DMS53 treated with DMSO at 0.1 percent for 48 hours (cell line): ENCODE measurements around the gene CDC42BPG.

ENCODE experiments used
- DNase-seq: peaks from one replicate; lab custom pipeline; 2025; ENCODE audit not compliant: unreplicated experiment; lab: John Stamatoyannopoulos, UW

CDC42BPG gene, protein sequence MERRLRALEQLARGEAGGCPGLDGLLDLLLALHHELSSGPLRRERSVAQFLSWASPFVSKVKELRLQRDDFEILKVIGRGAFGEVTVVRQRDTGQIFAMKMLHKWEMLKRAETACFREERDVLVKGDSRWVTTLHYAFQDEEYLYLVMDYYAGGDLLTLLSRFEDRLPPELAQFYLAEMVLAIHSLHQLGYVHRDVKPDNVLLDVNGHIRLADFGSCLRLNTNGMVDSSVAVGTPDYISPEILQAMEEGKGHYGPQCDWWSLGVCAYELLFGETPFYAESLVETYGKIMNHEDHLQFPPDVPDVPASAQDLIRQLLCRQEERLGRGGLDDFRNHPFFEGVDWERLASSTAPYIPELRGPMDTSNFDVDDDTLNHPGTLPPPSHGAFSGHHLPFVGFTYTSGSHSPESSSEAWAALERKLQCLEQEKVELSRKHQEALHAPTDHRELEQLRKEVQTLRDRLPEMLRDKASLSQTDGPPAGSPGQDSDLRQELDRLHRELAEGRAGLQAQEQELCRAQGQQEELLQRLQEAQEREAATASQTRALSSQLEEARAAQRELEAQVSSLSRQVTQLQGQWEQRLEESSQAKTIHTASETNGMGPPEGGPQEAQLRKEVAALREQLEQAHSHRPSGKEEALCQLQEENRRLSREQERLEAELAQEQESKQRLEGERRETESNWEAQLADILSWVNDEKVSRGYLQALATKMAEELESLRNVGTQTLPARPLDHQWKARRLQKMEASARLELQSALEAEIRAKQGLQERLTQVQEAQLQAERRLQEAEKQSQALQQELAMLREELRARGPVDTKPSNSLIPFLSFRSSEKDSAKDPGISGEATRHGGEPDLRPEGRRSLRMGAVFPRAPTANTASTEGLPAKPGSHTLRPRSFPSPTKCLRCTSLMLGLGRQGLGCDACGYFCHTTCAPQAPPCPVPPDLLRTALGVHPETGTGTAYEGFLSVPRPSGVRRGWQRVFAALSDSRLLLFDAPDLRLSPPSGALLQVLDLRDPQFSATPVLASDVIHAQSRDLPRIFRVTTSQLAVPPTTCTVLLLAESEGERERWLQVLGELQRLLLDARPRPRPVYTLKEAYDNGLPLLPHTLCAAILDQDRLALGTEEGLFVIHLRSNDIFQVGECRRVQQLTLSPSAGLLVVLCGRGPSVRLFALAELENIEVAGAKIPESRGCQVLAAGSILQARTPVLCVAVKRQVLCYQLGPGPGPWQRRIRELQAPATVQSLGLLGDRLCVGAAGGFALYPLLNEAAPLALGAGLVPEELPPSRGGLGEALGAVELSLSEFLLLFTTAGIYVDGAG (N-terminal part only)

DNA sequence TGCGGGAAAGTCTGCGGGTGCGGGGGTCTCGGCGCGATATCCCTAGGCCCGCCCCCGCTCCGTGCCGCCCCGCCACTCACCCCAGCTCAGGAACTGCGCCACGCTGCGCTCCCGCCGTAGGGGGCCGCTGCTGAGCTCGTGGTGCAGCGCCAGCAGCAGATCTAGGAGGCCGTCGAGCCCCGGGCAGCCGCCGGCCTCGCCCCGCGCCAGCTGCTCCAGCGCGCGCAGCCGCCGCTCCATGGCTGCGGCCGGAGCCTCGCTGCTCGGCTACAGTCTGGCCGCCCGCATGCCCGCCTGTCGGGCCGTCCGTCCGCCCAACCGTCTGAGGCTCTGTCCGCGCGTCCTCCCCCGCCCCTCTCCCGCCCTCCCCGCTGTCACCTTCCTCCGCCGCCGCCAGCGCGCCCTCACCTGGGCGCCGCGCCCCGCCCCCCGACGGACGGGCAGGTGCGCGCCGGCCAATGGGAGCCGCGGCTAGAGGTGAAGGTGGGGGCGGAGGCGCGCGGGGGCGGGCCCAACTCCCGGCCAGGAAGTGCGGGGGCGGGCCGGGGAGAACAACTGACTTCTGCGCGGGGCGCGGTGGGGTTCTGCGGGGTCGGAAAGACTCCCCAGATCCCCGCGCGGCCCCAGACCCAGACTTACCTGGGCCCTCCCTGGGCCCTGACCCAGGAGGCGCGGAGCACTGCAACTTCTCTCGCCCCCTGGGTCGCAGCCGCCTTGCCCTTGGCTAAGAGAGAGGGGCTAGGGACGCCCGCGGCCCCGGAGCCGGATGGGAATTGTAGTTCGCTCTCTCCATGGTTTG lies at the start of gene CDC42BPG:
Gene CDC42BPG, minus strand, starts transcription at position 324 of the 799 bp plus-strand sequence. Its CDS starts 84 bp downstream, at position 240.
- DNase-seq, result peak; percentile 87

DNA sequence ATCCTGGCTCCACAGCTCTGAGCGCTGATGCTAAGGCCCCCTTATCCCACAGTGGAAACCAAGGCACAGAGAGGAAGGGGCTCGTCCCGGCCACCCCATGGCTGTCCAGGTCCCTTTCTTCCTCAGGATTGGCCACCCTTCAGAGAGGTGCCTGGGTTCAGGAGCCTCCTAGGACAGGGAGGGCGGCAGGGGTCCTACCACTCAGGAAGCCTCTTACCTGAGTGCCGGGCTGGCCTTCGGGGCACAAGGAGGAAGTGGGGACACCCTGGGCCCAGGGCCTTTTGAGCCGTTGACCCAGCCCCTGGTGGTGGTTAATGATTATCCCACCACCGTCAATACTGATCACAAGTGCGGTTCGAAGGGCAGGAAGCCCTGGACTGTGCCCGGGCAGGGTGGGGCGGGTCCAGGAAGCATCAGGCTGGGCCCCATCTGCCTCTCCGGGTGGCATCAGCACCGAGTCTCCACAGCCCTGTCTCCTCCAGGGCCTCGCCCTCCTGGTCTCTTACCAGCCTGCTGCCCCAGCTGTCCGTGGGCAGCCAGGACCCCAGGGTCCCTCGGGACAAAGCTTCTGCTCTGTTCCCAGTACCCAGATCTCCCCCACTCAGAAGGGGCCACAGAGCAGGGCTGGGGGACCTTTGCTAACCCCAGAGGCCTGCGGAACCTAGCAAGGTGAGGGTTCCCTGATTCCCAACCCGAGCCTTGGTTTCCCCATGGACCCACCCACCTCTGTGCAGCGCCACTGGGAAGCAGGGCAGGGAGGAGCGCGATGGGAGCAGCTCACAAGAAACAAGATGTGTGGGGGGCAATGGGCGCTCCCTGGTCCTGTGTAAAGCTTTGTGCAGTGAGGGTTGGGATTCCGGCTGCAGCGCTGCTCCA lies 49.0 kb upstream of the CDC42BPG start:
- DNase-seq, result peak; percentile 70

DNA sequence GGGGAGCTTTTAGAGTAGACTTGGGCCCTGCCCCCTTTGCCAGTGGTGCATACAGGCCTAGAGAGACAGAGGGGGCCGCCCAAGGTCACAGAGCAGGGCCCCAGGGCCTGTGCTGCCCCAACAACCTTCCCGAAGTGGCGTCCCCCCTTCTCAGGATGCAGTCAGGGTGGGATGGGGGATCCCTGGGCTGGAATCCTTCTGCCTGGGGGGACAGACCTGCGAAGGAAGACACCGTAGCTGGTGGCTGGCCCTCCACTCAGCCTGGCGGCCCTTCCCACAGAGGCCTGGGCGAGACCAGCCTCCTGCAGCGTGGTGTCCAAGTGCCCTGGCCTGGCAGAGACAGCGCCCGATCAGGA lies 48.4 kb upstream of the CDC42BPG start:
- no peak for DNase-seq

DNA sequence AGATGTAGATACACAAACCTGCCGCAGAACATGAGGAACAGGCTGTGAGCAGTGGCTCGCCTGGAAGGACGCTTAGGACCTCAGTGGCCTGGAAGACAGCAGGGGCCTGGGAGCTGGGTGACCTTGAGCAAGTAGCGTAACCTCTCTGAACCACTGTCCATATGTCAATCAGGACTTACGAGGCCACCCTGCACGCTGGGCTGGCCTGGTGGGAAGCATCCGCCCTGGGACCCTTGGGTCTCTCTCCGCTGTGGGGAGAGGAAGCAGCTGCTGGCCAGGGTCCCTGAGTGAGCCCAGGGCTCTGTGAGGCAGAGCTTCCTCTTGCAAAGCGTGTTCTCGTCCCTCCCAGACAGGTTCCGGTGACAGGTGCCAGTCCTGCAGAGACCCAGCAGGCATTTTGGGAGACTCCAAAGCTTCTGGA lies 48.0 kb upstream of the CDC42BPG start:
- DNase-seq, result no peak

DNA sequence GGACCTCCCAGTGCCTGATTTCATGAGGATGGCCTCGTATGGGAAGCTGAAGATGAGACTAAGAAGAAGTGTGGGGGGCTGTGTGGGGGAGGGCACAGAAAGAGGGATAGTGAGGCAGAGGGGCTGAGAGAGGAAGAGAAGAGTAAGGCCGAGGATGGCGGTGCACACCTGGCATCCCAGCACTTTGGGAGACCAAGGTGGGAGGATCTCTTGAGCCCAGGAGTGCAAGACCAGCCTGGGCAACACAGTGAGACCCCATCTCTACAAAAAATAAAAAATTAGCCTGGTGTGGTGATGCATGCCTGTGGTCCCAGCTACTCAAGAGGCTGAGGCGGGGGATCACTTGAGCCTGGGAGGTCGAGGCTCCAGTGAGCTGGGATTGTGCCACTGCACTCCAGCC lies 47.4 kb upstream of the CDC42BPG start:
- DNase-seq, result no peak

DNA sequence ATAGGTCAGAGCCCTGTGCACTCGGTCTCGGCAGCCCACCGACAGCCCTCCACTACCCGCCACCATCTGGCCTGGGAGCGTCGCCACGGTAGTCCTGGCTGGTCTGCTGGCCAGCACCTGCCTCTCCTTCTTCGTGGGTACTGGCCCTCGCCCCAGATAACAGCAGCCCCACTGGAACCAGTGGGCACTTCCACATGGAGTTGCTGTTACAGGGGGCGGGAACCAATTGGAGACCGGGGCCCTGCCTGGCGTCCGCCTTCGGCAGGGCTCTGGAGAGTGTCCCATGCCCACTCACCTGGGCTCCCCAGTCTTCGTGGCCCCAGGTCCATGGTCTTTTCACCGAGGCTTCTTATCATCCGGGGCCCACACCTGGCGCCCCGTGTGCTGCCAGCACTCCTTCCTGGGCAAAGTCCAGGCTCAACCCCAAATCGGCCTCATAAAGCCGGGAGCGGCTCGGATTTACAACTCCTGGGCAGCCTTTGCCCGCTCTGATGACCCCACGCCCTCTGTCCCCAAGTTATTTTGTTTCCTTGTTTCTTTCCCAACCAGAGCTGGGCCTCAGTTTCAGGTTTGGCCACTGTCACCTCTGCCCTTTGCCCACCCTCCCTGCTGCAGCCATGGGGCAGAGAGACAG lies 46.9 kb upstream of the CDC42BPG start:
- no peak for DNase-seq

DNA sequence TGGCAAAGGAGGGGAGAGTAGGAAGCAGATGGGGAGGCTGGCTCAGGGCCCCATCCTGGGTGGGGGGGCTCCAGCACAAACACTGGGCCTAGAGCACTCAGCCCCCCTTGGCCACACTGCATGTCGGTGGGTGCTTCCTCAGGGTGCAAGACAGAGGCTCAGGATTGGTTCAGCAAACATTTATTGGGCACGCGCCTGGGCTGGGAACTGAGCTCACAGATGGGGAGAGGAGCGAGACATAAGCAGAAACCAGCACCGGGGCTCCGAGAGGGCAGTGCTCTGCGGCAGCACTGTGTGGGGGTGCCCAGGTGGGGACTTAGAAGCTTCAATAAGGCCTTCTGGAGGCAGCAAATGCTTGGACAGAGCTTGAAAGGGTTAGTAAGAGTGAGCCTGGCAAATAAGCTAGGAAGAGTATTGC lies 46.1 kb upstream of the CDC42BPG start:
- DNase-seq, result no peak

DNA sequence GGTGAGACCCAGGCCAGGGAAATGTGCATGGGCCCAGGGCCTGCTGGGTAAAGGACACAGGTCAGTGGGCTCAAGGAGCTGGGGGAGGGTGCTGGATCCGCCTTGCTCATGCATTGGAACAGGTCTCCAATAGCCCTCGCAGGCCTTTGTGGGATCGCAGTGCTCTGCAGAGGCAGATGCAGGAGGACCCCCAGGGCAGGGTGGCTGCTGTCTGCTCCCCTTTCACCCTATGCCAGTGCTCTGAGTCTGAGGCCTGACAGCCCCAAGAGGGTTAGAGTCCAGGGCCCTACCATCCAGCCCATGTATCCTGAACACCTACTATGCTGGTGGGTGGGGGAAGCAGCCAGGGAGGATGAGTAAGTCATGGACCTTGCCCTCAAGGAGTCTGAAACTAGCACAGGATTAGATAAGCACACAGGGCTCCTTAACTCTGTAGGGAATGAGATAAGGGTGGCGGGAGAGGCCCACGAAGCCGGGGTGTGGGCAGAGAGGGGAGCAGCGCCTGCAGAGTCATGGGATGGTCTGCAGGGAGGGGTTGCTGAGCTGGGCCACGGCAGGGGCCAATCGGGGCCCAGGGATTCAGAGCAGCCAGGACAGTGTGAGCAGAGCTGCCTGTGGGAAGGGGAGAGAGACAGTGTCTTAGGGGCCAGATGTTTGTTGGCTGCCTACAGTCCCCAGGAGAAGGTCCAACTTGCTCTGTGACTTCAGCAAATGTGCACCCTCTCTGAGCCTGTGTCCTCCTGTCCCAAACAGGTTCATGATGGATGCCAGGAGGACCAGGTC lies 44.5 kb upstream of the CDC42BPG start:
- DNase-seq, result no peak

DNA sequence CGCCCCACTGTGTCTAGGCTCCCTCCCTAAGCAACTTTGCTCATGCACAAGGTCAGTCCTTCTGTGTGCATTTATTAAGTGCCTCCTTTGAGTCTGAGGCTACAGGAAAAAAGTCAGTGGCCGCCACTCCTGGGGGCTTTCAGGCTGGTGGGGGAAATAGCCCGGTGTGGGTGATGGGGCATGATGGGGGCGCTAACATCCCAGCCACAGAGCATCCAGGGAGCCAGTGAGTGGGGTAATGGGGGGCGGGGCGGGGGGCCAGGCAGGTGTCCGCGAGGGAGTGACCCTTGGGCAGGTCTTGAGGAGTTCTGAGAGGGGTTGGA lies 43.9 kb upstream of the CDC42BPG start:
- DNase-seq, result no peak

DNA sequence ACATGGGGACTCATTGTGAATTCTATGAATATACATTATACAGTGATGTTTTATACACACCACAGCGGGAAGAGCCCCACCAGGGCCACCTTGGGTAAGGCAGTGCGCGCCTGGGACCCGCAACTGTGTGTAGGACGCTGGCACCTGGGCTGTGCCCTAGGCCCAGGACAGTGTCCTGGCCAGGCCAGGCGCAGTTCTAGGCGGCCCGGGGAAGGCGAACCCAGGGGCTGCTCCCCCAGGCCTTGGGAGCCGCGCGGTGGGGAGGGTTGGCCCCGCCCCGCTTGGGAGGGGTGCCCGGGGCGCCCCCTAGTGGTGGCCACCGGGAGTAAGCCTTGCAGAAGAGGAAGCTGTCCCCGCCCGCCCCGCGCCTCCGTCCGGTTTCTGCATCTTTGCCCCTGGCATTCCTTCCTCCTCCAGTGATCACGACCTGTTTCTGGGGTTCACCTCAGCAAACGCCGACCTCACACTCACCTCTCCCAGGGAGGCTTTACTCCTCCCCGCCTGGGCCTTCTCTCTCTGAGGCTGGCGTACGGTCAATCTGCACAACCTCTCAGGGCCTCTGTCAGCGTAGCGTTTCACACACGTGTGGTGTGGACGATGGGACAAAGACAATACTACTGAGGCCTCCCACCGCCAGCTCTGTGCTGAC lies 43.4 kb upstream of the CDC42BPG start:
- DNase-seq, result peak; percentile 60

DNA sequence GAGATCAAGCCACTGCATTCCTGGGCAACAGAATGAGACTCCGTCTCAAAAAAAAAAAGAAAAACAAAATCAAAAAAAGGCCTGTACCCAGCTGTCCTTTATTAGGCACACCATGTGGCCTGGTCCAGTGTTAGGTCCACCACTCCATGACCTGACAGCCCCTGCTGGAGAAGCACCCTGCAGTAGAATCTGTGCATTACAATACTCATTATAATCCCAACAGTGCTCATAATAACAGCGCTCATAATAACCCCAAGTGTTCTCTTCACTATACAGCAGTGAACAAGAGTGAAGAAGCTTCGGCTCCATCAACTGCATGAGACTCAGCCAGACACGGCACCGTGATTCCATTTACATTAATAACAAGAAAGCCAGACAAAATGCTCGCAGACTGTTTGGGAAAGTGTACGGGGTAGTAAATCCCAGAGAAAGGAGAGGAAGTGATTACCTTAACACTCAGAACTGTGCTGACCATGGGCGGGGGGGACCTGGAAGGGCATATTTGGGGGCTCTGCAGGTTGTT lies 42.8 kb upstream of the CDC42BPG start:
- DNase-seq, result no peak

DNA sequence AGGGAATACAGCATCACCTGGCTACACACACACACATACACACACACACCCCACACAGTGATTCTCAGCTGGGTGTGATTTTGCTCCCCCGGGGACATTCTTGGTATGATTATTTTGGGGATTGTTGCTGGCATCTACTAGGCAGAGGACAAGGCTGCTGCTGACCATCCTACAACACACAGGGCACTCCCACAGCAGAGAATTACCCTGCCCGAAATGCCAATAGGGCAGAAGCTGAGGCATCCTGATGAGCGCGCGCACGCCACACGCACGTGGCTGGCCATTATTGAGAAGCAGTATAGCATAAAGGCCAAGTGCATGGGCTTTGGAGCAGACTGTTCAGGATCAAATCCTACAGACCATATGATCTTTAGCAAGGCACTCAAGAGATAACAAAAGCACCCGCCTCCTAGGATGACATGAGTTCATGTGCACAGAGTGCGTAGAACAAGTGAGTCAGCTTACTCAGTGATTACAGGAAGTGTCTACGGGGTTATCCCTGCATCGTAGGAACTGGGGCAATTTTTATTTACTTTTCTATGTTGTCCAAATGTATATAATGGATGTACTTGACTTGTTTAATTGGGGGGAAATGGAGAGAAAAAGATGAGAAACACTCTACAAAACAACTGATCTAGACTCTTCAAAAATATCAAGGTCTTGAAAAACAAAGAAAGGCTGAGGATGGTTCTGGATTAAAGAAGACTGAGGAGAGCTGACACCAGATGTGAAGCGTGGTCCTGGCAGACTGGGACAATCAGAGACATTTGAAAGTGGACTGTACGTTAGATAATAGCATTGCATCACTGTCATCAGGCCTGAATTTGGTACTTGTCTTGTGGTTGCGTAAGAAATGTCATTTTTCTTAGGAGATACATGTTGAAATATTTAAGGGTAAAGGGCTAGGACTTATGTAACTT lies 41.2 kb upstream of the CDC42BPG start:
- DNase-seq, result peak; percentile 79

DNA sequence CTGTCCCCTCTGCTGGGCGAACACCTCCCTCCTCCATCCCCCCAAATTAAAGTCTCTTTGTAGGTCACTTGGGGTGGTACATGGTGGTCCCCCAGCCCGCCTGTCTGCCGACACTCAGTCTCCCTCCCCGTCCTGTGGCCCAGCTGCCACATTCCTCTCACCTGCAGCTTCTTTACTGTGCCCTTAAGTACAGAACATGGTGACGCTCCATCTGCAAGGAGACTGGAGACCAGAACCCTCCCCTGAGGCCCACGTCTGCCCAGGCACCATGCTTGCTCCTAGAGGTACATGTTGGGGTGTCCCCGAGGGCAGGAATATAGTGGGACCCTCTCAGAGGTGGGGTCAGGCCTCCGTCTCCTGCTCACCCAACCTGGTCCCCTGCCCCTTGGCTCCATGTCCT lies 39.6 kb upstream of the CDC42BPG start:
- DNase-seq, result no peak

DNA sequence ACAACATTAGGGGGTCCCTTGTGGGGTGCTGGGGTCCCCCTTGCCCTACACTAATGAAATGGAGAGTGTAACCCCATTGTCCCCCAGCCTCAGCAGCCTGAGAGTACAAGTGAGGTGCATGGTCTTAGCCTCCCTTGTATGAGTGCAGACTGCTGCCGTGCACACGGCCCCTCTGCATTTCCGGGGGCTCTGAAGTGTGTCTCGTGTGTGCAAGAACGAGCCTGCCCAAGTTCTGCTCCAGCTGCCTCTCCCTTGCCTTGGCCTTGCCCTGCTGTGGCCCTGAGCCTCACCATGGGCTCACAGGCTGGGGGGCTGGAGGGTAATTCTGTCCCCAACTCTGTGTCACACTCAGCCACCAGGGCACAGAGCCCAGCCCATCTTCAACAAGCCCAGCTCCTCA lies 39.1 kb upstream of the CDC42BPG start:
- DNase-seq, result no peak

DNA sequence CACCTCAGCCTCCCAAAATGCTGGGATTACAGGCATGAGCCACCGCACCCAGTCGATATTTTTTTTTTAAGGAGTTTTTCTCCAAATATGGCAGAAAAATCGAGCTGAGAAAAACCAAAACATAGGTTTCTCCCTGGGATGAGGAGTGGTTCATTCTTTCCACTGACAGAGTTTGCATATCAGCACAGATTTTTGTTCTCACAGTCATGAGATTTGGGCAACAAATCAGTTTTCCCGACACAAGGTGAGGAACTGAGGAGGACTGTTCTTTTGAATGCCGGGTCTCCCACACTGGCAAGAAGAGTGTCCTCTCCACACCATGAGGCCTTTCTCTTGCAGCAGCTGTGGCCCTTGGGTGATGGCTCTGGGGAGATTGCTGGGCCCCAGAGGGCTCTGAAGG lies 37.8 kb upstream of the CDC42BPG start:
- no peak for DNase-seq

DNA sequence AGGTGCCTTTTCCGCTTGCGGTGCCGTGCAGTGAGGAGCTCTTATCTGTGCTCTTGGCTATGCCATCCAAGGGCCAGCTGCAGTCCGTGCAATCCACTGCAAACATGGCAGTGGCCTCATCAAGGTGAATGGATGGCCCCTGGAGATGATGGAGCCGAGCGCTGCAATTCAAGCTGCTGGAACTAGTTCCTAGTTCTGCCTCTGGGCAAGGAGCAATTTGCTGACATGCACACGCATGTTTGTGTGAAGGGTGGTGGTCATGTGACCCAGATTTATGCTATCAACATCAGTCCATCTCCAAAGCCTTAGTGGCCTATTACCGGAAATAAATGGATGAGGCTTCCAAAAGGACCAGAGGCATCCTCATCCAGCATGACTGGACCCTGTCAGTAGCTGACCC lies 37.0 kb upstream of the CDC42BPG start:
- DNase-seq, result no peak
